K562 (cell line): Measurements from ENCODE around the gene FIBP. TPM values are rescaled to one million over a fixed set of nuclear protein-coding genes. Genes with fewer than 3 reads are reported as not detected.

ENCODE experiments used
- ADNP ChIP-seq: fragments of 200-800 bp; sonication (Bioruptor generic); IDR thresholded peaks from 2 replicates; pipeline ENCODE4 v1.6.1; 2016; ENCODE audit warnings: missing genetic modification characterization, missing compliant biosample characterization
- ARID2 ChIP-seq: fragments of 450-650 bp; IDR thresholded peaks from 2 replicates; pipeline ENCODE4 v1.6.1; 2017; ENCODE audit warnings: antibody characterized with exemption, mild to moderate bottlenecking
- BRF1 ChIP-seq: IDR thresholded peaks from 3 replicates; pipeline ENCODE4 v1.6.1; 2011; ENCODE audit warnings: borderline replicate concordance, mild to moderate bottlenecking; ENCODE audit not compliant: insufficient read length; ENCODE audit errors: extremely low read depth
- C11orf30 ChIP-seq: fragments of 450-650 bp; IDR thresholded peaks from 2 replicates; pipeline ENCODE4 v1.6.1; 2016; ENCODE audit warnings: low read depth, mild to moderate bottlenecking
- CLOCK ChIP-seq: fragments of 250-450 bp; sonication (Bioruptor Pico); IDR thresholded peaks from 2 replicates; pipeline ENCODE4 v1.4.0; 2020; ENCODE audit warnings: mild to moderate bottlenecking, moderate library complexity, borderline replicate concordance
- DIDO1 ChIP-seq: fragments of 450-650 bp; IDR thresholded peaks from 2 replicates; pipeline ENCODE4 v1.6.1; 2016; ENCODE audit warnings: low read depth, missing biosample characterization, missing genetic modification characterization
- EWSR1 ChIP-seq: fragments of 450-650 bp; IDR thresholded peaks from 2 replicates; pipeline ENCODE4 v1.6.1; 2018; ENCODE audit warnings: borderline replicate concordance, mild to moderate bottlenecking, low read depth, moderate library complexity; ENCODE audit not compliant: partially characterized antibody
- FOXJ3 ChIP-seq: sonication (generic); formaldehyde crosslinking; IDR thresholded peaks from 2 replicates; pipeline ENCODE4 v1.4.0; 2020; ENCODE audit warnings: mild to moderate bottlenecking, missing genetic modification reagents
- HDAC2 ChIP-seq: fragments of 450-650 bp; IDR thresholded peaks from 2 replicates; pipeline ENCODE4 v1.6.1; 2016; ENCODE audit warnings: mild to moderate bottlenecking
- HMG20A ChIP-seq: fragments of 450-650 bp; formaldehyde crosslinking; conservative IDR thresholded peaks from 2 replicates; pipeline ENCODE4 v1.4.0; 2020; ENCODE audit warnings: mild to moderate bottlenecking, mixed read lengths
- HSF4 ChIP-seq: fragments of 250-450 bp; sonication (Bioruptor Pico); IDR thresholded peaks from 2 replicates; pipeline ENCODE4 v2.1.2; 2022; ENCODE audit warnings: mild to moderate bottlenecking, moderate library complexity, borderline replicate concordance
- MTA2 ChIP-seq: fragments of 450-650 bp; IDR thresholded peaks from 2 replicates; pipeline ENCODE4 v1.6.1; 2016; ENCODE audit warnings: low read depth
- MYNN ChIP-seq, 2 experiments: sonication (generic); formaldehyde crosslinking in 1 of 2; IDR thresholded peaks; 2 replicates each; pipeline versions ENCODE4 v1.5.0 to v1.6.1; 2016 to 2020; ENCODE audit warnings: antibody characterized with exemption in 1 of 2, missing genetic modification reagents in 1 of 2
- NCOA1 ChIP-seq: fragments of 450-650 bp; IDR thresholded peaks from 2 replicates; pipeline ENCODE4 v1.6.1; 2016; ENCODE audit warnings: low read depth
- POLR2A ChIP-seq: fragments of 450-650 bp; conservative IDR thresholded peaks from 2 replicates; pipeline ENCODE4 v1.6.1; 2016
- POLR2AphosphoS2 ChIP-seq: IDR thresholded peaks from 2 replicates; pipeline ENCODE4 v1.6.1; 2012; ENCODE audit warnings: low read length, improper control_type of control experiment
- PRPF4 ChIP-seq: fragments of 200-400 bp; formaldehyde crosslinking; IDR thresholded peaks from one replicate; pipeline ENCODE4 v1.6.1; 2017; ENCODE audit warnings: low read length, low read depth, mild to moderate bottlenecking; ENCODE audit not compliant: insufficient read depth, poor library complexity, severe bottlenecking
- RHOXF2B ChIP-seq: fragments of 250-450 bp; sonication (Bioruptor Pico); conservative IDR thresholded peaks from 2 replicates; pipeline ENCODE4 v1.5.1; 2021
- SIX5 ChIP-seq, 2 experiments: IDR thresholded peaks; 2 replicates each; pipeline ENCODE4 v1.6.1; 2011; ENCODE audit warnings: low read length in 2 of 2, borderline replicate concordance in 1 of 2, low read depth in 1 of 2, mild to moderate bottlenecking in 1 of 2, moderate library complexity in 1 of 2; ENCODE audit not compliant: insufficient read depth in 1 of 2
- SMAD3 ChIP-seq: fragments of 450-650 bp; formaldehyde crosslinking; conservative IDR thresholded peaks from 2 replicates; pipeline ENCODE4 v1.4.0; 2020; ENCODE audit warnings: mild to moderate bottlenecking
- SMARCA4 ChIP-seq: fragments of 450-650 bp; IDR thresholded peaks from 2 replicates; pipeline ENCODE4 v1.6.1; 2016
- TEAD4 ChIP-seq, 2 experiments: sonication (generic) in 1 of 2; formaldehyde crosslinking in 1 of 2; IDR thresholded peaks; 2 replicates each; pipeline versions ENCODE4 v1.6.1 to v1.8.0; 2012 to 2022; ENCODE audit warnings: borderline replicate concordance in 1 of 2, inconsistent platforms in 1 of 2, low read length in 1 of 2, mild to moderate bottlenecking in 1 of 2, missing genetic modification reagents in 1 of 2
- ZBTB33 ChIP-seq: sonication (generic); formaldehyde crosslinking; IDR thresholded peaks from 2 replicates; pipeline ENCODE4 v1.8.1; 2023; ENCODE audit warnings: mild to moderate bottlenecking, missing genetic modification reagents
- ZNF124 ChIP-seq: sonication (generic); formaldehyde crosslinking; IDR thresholded peaks from 2 replicates; pipeline ENCODE4 v1.8.1; 2022; ENCODE audit warnings: missing genetic modification reagents
- ZNF444 ChIP-seq: fragments of 250-450 bp; sonication (Bioruptor Pico); IDR thresholded peaks from 2 replicates; pipeline ENCODE4 v1.4.0; 2020; ENCODE audit warnings: mild to moderate bottlenecking, moderate library complexity
- ZNF696 ChIP-seq: fragments of 250-450 bp; sonication (Bioruptor Pico); conservative IDR thresholded peaks from 2 replicates; pipeline ENCODE4 v1.4.0; 2020; ENCODE audit warnings: mild to moderate bottlenecking, moderate library complexity
- polyA plus RNA-seq, 8 experiments: library from polyadenylated mRNA; depleted of rRNA in 4 of 8; stranded (reverse) in 5 of 8; unstranded in 3 of 8; fragments of >200 nt; fragmentation: Nextera tagmentation in 2 of 8; fragmentation: Illumina TruSeq in 1 of 8; extraction: Ambion mirVana in 2 of 8; extraction: Trizol in 1 of 8; gene quantifications; 2 replicates each; pipeline versions ENCODE4 v1.2.1 to v1.2.3, GENCODE V29; 2011 to 2014; ENCODE audit warnings: inconsistent platforms in 1 of 8, missing spikeins in 1 of 8
- total RNA-seq, 7 experiments: library from RNA; depleted of rRNA in 6 of 7; stranded (reverse); fragments of >200 nt in 6 of 7; fragmentation: Illumina TruSeq in 2 of 7; extraction: Trizol in 2 of 7; gene quantifications; 2 replicates each; pipeline versions ENCODE4 v1.2.1 to v1.2.3, GENCODE V29; 2011 to 2021; ENCODE audit warnings: low replicate concordance in 1 of 7

FIBP gene
- total and polyA plus RNA-seq, 9 of the 15 experiments (the other 6 are each of a cell fraction or from before 2014, with no cell fraction given), result 41.2 to 79.2 (median 48.6) TPM

- TF ChIP-seq DIDO1 (tag), result no peak
- TF ChIP-seq BRF1, result no peak
- TF ChIP-seq FOXJ3, result no peak
- no peak for TF ChIP-seq ZNF124 (CRISPR knock-in tag)
- TF ChIP-seq MYNN (IDR thresholded peaks at IDR 0.05), result no peak
- no peak for TF ChIP-seq MYNN (CRISPR knock-in tag; IDR thresholded peaks at IDR 0.05)
- TF ChIP-seq RHOXF2B, result no peak
- TF ChIP-seq CLOCK (CRISPR knock-in tag), result peak; percentile 91; the same call in 1 of the 2 replicates
- TF ChIP-seq POLR2AphosphoS2, result no peak
- TF ChIP-seq SMARCA4, result no peak
- TF ChIP-seq ZNF696 (CRISPR knock-in tag), result no peak
- TF ChIP-seq MTA2, result no peak
- TF ChIP-seq ARID2, result no peak
- no peak for TF ChIP-seq EWSR1
- no peak for TF ChIP-seq SMAD3 (CRISPR knock-in tag)
- TF ChIP-seq POLR2A, result peak; percentile 71
- no peak for TF ChIP-seq SIX5 (IDR thresholded peaks at IDR 0.05; ENCODE audit: borderline replicate concordance in 1 of 2, insufficient read depth in 1 of 2, low read depth in 1 of 2, low read length in 2 of 2)
- no peak for TF ChIP-seq C11orf30
- TF ChIP-seq ZBTB33 (CRISPR knock-in tag), result no peak
- TF ChIP-seq HMG20A, result no peak
- TF ChIP-seq ZNF444 (CRISPR knock-in tag), result 0 out of 2 replicates have a peak, but pooled peaks have one; percentile 29
- no peak; the same call in 1 of the 2 replicates for TF ChIP-seq TEAD4 (IDR thresholded peaks at IDR 0.05; ENCODE audit: low read length)
- no peak for TF ChIP-seq TEAD4 (CRISPR knock-in tag; IDR thresholded peaks at IDR 0.05; ENCODE audit: borderline replicate concordance)
- TF ChIP-seq HSF4, result no peak
- TF ChIP-seq NCOA1, result no peak
- TF ChIP-seq HDAC2, result no peak
- TF ChIP-seq ADNP (tag), result no peak
- TF ChIP-seq PRPF4, result no peak
These were observed 2.3 kb upstream of the FIBP start, which contains the start of gene CCDC85B (continued) for GRCh38 chr11:65890324-65891218.
